PC-3 (cell line): ENCODE data around the gene MLC1.

Experiments
- CTCF ChIP-seq: fragments of 300-600 bp; sonication (generic); conservative IDR thresholded peaks from 2 replicates; pipeline ENCODE4 v1.5.1; 2017; ENCODE audit warnings: antibody characterized with exemption, low read depth, mild to moderate bottlenecking, low read length
- EZH2 ChIP-seq: fragments of 300-600 bp; sonication (generic); IDR thresholded peaks from one replicate; pipeline ENCODE4 v1.6.1; 2017; ENCODE audit warnings: antibody characterized with exemption, mild to moderate bottlenecking, low read length; ENCODE audit not compliant: unreplicated experiment
- EZH2phosphoT487 ChIP-seq: fragments of 300-600 bp; sonication (generic); IDR thresholded peaks from 2 replicates; pipeline ENCODE4 v1.6.1; 2018; ENCODE audit warnings: mild to moderate bottlenecking, antibody characterized with exemption, low read length, borderline replicate concordance

- TF ChIP-seq CTCF, result no peak
- TF ChIP-seq EZH2, result no peak
- no peak for TF ChIP-seq EZH2phosphoT487
These were observed 2.2 kb downstream of the MLC1 start for GRCh38 chr22:50082961-50083461.
